Heart left ventricle (tissue), 16 donors: ENCODE measurements around the gene SMTNL2. TPM values are rescaled to one million over a fixed set of nuclear protein-coding genes. Genes with fewer than 3 reads are reported as not detected.

Experiments
- ATAC-seq, 4 donors: fragments of 200-7000 bp; cut with Tn5 transposase; one replicate each; pipeline ENCODE4 v1.9.1; 2020 to 2022; ENCODE audit warnings: moderate library complexity in 4 of 4, mild to moderate bottlenecking in 3 of 4, moderate number of reproducible peaks in 1 of 4
- DNase-seq, 5 donors: peaks; one replicate each; pipeline ENCODE4 v3.0.0-alpha.2; 2020
- H3K27ac ChIP-seq, 12 donors: fragments of 200-600 bp; sonication (generic) in 4 of 12; one replicate each; pipeline versions ENCODE4 v1.5.0 to v1.8.0; 2016 to 2022; ENCODE audit warnings: mild to moderate bottlenecking in 2 of 12
- H3K27me3 ChIP-seq, 9 donors: fragments of 200-600 bp; sonication (generic) in 2 of 9; one replicate each; pipeline versions ENCODE4 v1.5.1 to v1.8.0; 2016 to 2022; ENCODE audit warnings: mild to moderate bottlenecking in 3 of 9
- H3K36me3 ChIP-seq, 9 donors: fragments of 200-600 bp; sonication (generic) in 2 of 9; one replicate each; pipeline versions ENCODE4 v1.5.0 to v1.8.0; 2018 to 2022; ENCODE audit warnings: mild to moderate bottlenecking in 2 of 9
- H3K4me1 ChIP-seq, 12 donors: fragments of 200-600 bp; sonication (generic) in 4 of 12; one replicate each; pipeline versions ENCODE4 v1.5.0 to v1.8.0; 2016 to 2022; ENCODE audit warnings: mild to moderate bottlenecking in 3 of 12
- H3K4me3 ChIP-seq, 12 donors: fragments of 200-600 bp; sonication (generic) in 4 of 12; one replicate each; pipeline versions ENCODE4 v1.5.0 to v1.8.0; 2017 to 2022; ENCODE audit warnings: mild to moderate bottlenecking in 9 of 12, moderate library complexity in 4 of 12
- H3K9me3 ChIP-seq, 12 donors: fragments of 200-600 bp; sonication (generic) in 4 of 12; one replicate each; pipeline versions ENCODE4 v1.5.0 to v1.8.0; 2016 to 2022; ENCODE audit warnings: mild to moderate bottlenecking in 1 of 12
- POLR2A ChIP-seq, 2 donors: fragments of 450-650 bp; IDR thresholded peaks; one replicate each; pipeline ENCODE4 v1.6.1; 2017; ENCODE audit warnings: antibody characterized with exemption in 2 of 2, mild to moderate bottlenecking in 2 of 2, moderate library complexity in 2 of 2
- WGBS, 4 donors: extraction: QIAGEN DNeasy Blood & Tissue Kit in 2 of 4; methylation state at CpG; one replicate each; pipeline versions ENCODE4 v1.1.5 to v1.1.7; 2013 to 2018; 5-methylcytosine and 5-hydroxymethylcytosine counted together
- intact Hi-C, 10 donors: fragments of 100-400 bp; cut with DNase I; formaldehyde crosslinking; loops; one replicate each; pipeline versions ENCODE4 v1.11.1 to v1.14.2; 2022
- polyA plus RNA-seq, 2 donors: library from polyadenylated mRNA; stranded (reverse); fragments of 200-250 nt; gene quantifications; one replicate each; pipeline ENCODE4 v1.2.3, GENCODE V29; 2013
- total RNA-seq, 9 donors: library from RNA; depleted of rRNA in 2 of 9; stranded (reverse); fragments of >200 nt in 2 of 9; fragmentation: NEBNext Ultra II Directional in 3 of 9; extraction: Animal tissue kit (Norgen Biotek cat#: 25700) in 3 of 9; gene quantifications; one replicate each; pipeline versions ENCODE4 v1.1.0 to v1.2.4, GENCODE V29; 2016 to 2023
- TF ChIP-seq, protein P1 (sequence below), 12 donors: fragments of 200-600 bp; sonication (generic) in 4 of 12; IDR thresholded peaks; one replicate each; pipeline versions ENCODE4 v1.5.0 to v1.8.0; 2018 to 2022; ENCODE audit warnings: antibody characterized with exemption in 12 of 12, mild to moderate bottlenecking in 5 of 12
- donor health status: ischemic (EF 13 %, LVEDD 7.1; RV severe dilation, severe dysfunction).
- donor health status: healthy with polysubstance abuse.
- donor health status: DM: no; HTN: yes; CAD: no.
- donor health status: DM: no; HTN: no; CAD: no.
- donor health status: ischemic (EF 25% LVEDD 6.9; RV normal size, moderate dysfunction).
- donor health status: ischemic (EF 25% LVEDD 5.7; RV mildly dilated, moderate dysfunction).
- donor health status: healthy.
- donor health status: DM: yes; HTN: yes; CAD: no.
- donor health status: ischemic (EF 35%, LVEDD 5.7; RV mildly dilated, moderate dysfunction).
- donor health status: nonischemic (EF 11% LVEDD 7.7; RV severe dilation, severe dysfunction).
- donor health status: DM: yes; HTN: yes; CAD: no.
- donor health status: PGD.
- donor health status: ischemic (EF 29% LVEDD 5.4; RV normal size, mild dysfunction).
- donor health status: nonischemic (EF 23%, LVEDD 6.1; RV moderate dilation, normal function).

The SMTNL2 gene
- total and polyA plus RNA-seq, 11 donors, result 2.1 to 47.5 (median 15.6) TPM

DNA sequence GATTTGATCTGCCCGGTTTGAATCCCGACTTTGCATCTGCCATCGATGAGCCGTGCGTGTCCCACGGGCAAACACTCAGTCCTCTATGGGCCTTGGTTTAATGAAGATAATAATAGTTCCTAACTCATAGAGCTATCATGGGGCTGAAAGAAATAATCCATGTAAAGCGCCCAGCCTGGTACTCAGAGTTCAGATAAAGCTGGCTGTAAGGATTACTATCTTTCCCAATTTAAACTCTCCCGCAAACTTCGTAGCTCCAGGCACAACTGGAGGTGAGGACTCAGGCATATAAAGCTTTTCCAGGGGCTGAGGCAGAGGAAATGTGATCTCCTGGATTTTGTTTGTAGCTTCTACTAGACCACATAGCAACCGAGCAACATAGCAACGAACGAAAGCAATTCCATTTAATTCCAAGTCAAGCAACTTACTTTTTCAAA lies 40.9 kb downstream of the SMTNL2 start:
- Histone ChIP-seq H3K4me1 (peaks cover 0 to 13% (median 8%) of the 10 kb centered on the region in 12 donors), H3K27me3 (peaks cover 0 to 2% (median 0%) of the 10 kb centered on the region in 9 donors), H3K9me3 (peaks cover 0 to 15% (median 8%) of the 10 kb centered on the region in 12 donors), H3K4me3 (no peak overlapping the region), H3K36me3 (no peaks in the 10 kb centered on the region), H3K27ac (peak overlapping the region in 3 of 12 donors; percentile 3 to 46 (median 37))
- WGBS, 4 donors, result 64 to 76% (median 66%) methylated on average over 12 of the region's 12 CpGs
- intact Hi-C loops, result loop anchor here in 8 of 10 donors (2.0 to 10.0 kb wide), 5 partner anchors 24 to 203 kb away; partner anchors contain the start of gene SMTNL2 (in 1 of the 8)
- DNase-seq (no peak), ATAC-seq (peak; percentile 48 to 69 (median 60))
- TF ChIP-seq POLR2A (IDR thresholded peaks at IDR 0.05), result no peak
- TF ChIP-seq, protein P1, sequence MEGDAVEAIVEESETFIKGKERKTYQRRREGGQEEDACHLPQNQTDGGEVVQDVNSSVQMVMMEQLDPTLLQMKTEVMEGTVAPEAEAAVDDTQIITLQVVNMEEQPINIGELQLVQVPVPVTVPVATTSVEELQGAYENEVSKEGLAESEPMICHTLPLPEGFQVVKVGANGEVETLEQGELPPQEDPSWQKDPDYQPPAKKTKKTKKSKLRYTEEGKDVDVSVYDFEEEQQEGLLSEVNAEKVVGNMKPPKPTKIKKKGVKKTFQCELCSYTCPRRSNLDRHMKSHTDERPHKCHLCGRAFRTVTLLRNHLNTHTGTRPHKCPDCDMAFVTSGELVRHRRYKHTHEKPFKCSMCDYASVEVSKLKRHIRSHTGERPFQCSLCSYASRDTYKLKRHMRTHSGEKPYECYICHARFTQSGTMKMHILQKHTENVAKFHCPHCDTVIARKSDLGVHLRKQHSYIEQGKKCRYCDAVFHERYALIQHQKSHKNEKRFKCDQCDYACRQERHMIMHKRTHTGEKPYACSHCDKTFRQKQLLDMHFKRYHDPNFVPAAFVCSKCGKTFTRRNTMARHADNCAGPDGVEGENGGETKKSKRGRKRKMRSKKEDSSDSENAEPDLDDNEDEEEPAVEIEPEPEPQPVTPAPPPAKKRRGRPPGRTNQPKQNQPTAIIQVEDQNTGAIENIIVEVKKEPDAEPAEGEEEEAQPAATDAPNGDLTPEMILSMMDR (IDR thresholded peaks at IDR 0.05), result no peak

DNA sequence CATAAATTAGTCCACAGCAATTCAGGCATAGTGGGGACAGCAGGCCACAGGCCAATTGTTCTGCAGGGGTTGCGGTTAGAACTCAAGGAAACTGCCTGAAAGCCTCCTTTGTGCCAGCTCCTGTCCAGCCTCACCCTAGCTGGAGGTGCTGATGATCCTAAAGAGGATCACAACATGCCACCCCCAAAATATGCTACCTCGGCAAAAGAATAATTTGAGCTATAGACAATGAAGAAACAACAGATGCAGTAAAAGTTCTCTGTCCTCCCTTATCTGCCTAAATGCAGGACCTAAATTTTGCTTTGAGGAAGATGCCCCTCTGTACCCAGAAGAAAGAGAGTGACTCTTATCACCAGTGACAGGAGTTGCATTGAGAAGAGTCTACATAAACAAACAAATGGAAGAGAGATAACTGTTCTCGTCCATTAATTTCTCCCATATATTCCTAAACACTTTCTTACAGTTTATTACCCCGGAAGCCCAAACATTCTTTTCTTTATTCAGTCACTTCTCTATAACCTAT lies 42.5 kb downstream of the SMTNL2 start:
- intact Hi-C loops, result loop anchor here (1.0 to 10.0 kb wide), 6 partner anchors 60 to 206 kb away; no protein-coding TSS in a partner anchor
- ATAC-seq (no peak), DNase-seq (no peak)
- H3K9me3 ChIP-seq, result peaks cover 0 to 11% (median 7%) of the 10 kb centered on the region in 12 donors
- H3K27me3 ChIP-seq, result peaks cover 0 to 2% (median 0%) of the 10 kb centered on the region in 9 donors
- TF ChIP-seq, protein P1 (IDR thresholded peaks at IDR 0.05), result no peak
- no peak for TF ChIP-seq POLR2A (IDR thresholded peaks at IDR 0.05)
- H3K27ac ChIP-seq, result no peak overlapping the region
- peaks cover 0 to 13% (median 8%) of the 10 kb centered on the region in 12 donors for H3K4me1 ChIP-seq
- no peaks in the 10 kb centered on the region for H3K36me3 ChIP-seq
- no peak overlapping the region for H3K4me3 ChIP-seq
- 82 to 85% (median 83%) methylated on average over 4 of the region's 4 CpGs for WGBS, 4 donors

DNA sequence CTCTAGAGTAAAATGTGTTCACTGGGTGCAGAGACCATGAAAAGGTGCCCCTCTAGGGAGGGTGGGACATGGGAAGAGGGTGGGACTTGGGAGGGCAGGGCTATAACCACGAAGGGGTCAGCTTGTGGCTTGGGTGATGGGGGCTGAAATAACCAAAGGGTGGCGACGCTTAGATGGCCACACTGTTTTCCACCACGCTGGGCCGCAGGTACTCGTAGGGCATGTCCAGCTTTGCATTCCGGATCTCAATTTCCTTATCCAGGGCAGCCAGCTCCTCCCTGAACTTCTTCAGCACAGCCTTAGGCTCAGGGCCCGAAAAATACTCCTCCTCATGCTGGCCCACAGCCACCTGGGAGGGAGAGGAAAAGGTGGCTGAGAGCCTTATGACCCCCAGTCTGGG lies 47.1 kb downstream of the SMTNL2 start:
- WGBS, 4 donors, result 70 to 86% (median 75%) methylated on average over 8 of the region's 8 CpGs
- DNase-seq (no peak), ATAC-seq (no peak)
- no peaks in the 10 kb centered on the region for H3K36me3 ChIP-seq
- no peaks in the 10 kb centered on the region for H3K9me3 ChIP-seq
- peaks cover 0 to 10% (median 0%) of the 10 kb centered on the region in 12 donors for H3K4me1 ChIP-seq
- H3K27me3 ChIP-seq, result peaks cover 0 to 29% (median 11%) of the 10 kb centered on the region in 9 donors
- no peak for TF ChIP-seq POLR2A (IDR thresholded peaks at IDR 0.05)
- TF ChIP-seq, protein P1 (IDR thresholded peaks at IDR 0.05), result no peak
- no peak overlapping the region for H3K27ac ChIP-seq
- intact Hi-C loops, result no loop called here
- no peak overlapping the region for H3K4me3 ChIP-seq

DNA sequence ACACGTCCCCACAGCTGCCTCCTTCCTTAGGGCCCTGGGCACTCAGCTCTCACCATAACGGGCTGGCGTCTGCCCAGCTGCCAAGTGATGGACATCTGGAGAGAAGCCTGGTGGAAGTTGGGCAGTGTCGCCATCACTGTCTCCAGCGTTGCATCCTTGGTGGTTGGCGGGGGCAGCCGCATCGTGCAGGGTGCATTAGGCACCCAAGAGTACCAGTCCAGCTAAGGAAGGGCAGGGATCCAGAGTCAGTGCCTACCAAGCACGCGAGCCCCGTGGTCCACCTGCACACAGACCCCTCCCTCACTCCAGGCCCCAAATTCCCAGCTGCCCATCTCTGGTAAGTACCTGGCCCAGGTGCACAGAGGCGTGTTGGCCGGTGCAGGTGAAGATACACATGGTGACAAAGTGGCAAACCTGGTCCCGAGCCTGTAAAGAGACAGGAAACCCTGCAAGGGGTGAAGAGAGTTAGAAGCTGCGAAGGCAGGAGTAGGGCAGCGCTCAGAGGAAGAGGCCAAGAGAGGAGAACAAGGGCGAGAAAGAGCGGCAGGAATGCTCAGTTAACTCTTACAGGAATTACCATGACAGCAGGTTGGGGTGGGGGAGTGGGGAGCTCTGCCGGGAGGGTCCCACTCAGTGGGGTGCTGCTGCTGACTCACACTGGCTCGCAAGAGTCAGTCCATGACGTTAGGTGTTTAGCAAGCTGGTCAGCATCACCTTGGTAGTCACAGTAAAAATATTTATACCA lies 47.7 kb downstream of the SMTNL2 start:
- Histone ChIP-seq H3K27me3 (peaks cover 0 to 35% (median 17%) of the 10 kb centered on the region in 9 donors), H3K4me3 (no peak overlapping the region), H3K4me1 (peaks cover 0 to 11% (median 0%) of the 10 kb centered on the region in 12 donors), H3K27ac (no peak overlapping the region), H3K9me3 (no peaks in the 10 kb centered on the region), H3K36me3 (no peaks in the 10 kb centered on the region)
- 73 to 76% (median 74%) methylated on average over 13 to 21 of the region's 21 CpGs for WGBS, 4 donors
- ATAC-seq (no peak), DNase-seq (no peak)
- TF ChIP-seq, protein P1 (IDR thresholded peaks at IDR 0.05), result no peak
- TF ChIP-seq POLR2A (IDR thresholded peaks at IDR 0.05), result no peak
- intact Hi-C loops, result no loop called here
